Subcutaneous adipose tissue (tissue), 4 donors: ENCODE results near the gene ERBIN. TPM values are rescaled to one million over a fixed set of nuclear protein-coding genes. Genes with fewer than 3 reads are reported as not detected.

Experiments used
- small RNA-seq: library from RNA; depleted of rRNA; stranded (forward); fragments of <200 nt; gene quantifications from one replicate; pipeline ENCODE3, GENCODE V24; 2016
- total RNA-seq, 4 donors: library from RNA; depleted of rRNA; stranded (reverse); fragments of >200 nt; gene quantifications; one replicate each; pipeline ENCODE4 v1.1.0, GENCODE V29; 2016
- TF ChIP-seq, protein P1 (sequence below): fragments of 450-650 bp; IDR thresholded peaks from one replicate; pipeline ENCODE4 v1.5.1; 2016; ENCODE audit warnings: low read depth, mild to moderate bottlenecking, control low read depth, antibody characterized with exemption, moderate library complexity

Gene ERBIN
- total RNA-seq, 4 donors from 2014 or later = 50.3 to 119 (median 70.5) TPM

DNA sequence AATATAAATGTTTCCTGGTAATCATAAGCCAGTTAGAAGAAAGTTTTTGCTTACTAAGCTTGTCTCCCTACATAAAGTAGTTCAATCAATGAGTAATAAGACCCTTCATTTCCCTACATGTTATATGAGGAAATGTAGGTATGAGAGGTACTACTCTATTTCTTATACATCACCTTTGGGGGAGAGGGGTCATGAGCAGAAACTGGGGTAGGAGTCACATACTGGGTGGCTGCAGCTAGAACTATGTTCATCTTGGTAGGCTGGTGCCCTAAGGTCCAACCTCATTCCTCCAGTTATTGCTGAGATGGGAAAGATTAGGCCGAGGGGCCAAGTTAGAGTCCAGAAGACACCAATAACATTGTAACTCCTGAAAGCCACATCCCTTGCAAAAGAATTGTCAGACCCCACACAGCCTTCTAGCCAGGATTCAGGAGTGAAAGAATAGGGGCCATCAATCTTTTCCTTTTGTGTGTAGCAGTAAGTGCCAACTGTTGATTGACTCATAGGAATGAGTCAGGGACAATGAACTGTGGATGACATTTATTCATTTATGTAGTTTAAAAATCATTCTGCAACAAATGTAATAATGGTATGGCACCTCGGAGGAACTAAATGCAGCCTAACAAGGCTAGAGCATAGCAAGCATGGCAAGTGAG, 196.1 kb downstream of the ERBIN start:
- TF ChIP-seq, protein P1, sequence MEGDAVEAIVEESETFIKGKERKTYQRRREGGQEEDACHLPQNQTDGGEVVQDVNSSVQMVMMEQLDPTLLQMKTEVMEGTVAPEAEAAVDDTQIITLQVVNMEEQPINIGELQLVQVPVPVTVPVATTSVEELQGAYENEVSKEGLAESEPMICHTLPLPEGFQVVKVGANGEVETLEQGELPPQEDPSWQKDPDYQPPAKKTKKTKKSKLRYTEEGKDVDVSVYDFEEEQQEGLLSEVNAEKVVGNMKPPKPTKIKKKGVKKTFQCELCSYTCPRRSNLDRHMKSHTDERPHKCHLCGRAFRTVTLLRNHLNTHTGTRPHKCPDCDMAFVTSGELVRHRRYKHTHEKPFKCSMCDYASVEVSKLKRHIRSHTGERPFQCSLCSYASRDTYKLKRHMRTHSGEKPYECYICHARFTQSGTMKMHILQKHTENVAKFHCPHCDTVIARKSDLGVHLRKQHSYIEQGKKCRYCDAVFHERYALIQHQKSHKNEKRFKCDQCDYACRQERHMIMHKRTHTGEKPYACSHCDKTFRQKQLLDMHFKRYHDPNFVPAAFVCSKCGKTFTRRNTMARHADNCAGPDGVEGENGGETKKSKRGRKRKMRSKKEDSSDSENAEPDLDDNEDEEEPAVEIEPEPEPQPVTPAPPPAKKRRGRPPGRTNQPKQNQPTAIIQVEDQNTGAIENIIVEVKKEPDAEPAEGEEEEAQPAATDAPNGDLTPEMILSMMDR = no peak

DNA sequence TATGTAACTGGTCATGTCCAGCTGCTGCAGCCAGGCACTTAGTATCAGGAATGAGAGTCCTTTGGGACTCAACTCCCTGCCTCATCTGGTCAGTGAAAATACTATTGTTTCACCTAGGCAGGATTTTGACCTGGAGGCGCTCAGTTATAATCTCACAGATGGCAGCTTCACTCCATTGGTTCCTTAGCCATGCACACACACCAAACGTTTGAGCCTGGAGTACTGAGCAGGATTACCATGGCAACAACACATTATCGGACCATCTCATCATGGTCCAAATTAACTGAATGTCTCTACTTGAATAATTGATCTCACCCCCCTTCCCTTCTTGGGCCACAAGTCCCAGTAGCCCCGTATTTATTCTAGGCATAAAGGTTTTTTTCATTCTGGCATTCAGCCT, 202.8 kb downstream of the ERBIN start:
- TF ChIP-seq, protein P1 = no peak

- TF ChIP-seq, protein P1 = no peak
Measured at GRCh38 chr5:66130493-66130892, 204.1 kb downstream of the ERBIN start.

Small RNA genes within 50 kb of the gene (small RNA-seq; reads per million reads assigned to genes)
- not detected for gene RF00598

Other genes with a start within 250 kb of the ERBIN start
- gene SGTB, start 204.5 kb upstream of the ERBIN start, total RNA-seq = 10 to 100 TPM in 2 of 4 donors, 1 to 10 TPM in 2; 7.3 to 19.4 (median 10.2) TPM
- gene NLN, start 204.4 kb upstream of the ERBIN start, total RNA-seq = 10 to 100 TPM in 3 of 4 donors, 1 to 10 TPM in 1; 8.3 to 23.3 (median 20.0) TPM
- 100 to 1,000 TPM in 1 of 4 donors, 10 to 100 TPM in 3; 87.9 to 130 (median 93.0) TPM for gene SREK1, start 217.7 kb downstream of the ERBIN start, total RNA-seq